ENCODE measurements around the gene CHFR.

DNA sequence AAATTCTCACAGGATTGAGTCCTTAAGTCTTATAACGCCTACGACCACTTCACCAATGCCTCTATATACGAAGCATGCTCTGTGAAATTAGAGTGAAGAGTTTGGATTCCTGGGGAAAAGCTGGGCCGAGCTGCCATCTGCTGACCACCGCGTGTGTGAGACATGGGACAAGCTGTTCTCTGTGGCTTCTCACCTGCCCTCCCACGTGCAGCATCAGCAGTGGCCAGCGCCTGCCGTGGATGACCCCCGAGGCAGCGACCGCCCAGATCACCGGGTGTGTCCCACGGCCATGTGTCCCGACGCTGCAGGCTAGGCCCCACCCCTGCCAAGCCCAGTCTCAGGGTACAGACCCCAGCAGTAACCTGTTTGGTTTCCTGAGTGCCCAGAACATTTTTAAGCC, 37.1 kb downstream of the CHFR start:
- TF ChIP-seq POLR2A (IDR thresholded peaks at IDR 0.05; ENCODE audit: low read depth, low read length) (no peak), POLR2AphosphoS5 (IDR thresholded peaks at IDR 0.05; ENCODE audit: low read depth, low read length) (no peak), TAF1 (IDR thresholded peaks at IDR 0.05; ENCODE audit: borderline replicate concordance, low read depth, low read length) (no peak)

Data from GM12892 (cell line).